Calu3 (cell line): ENCODE measurements around the gene TTC34. TPM values are rescaled to one million over a fixed set of nuclear protein-coding genes. Genes with fewer than 3 reads are reported as not detected.

ENCODE experiments used
- BruUV-seq: library from RNA; stranded (reverse); fragments of 400-500 nt; replicated peaks from 2 replicates; lab custom pipeline; 2021; lab: Mats Ljungman, UMichigan
- CTCF ChIA-PET: fragments of 300-600 bp; sonication (Branson Sonifier 250); formaldehyde crosslinking; loops from one replicate; lab custom pipeline; 2022; ENCODE audit warnings: antibody characterized with exemption; lab: Charles Lee
- DNase-seq: peaks from one replicate; pipeline ENCODE4 v3.0.0; 2022
- H3K27ac Mint-ChIP-seq: one replicate; pipeline ENCODE4 v1.8.0; 2022; ENCODE audit warnings: mixed read lengths; ENCODE audit not compliant: unreplicated experiment
- H3K27me3 Mint-ChIP-seq: one replicate; pipeline ENCODE4 v1.8.0; 2022; ENCODE audit warnings: mixed read lengths; ENCODE audit not compliant: unreplicated experiment
- H3K36me3 Mint-ChIP-seq: one replicate; pipeline ENCODE4 v1.8.0; 2022; ENCODE audit warnings: mild to moderate bottlenecking, moderate library complexity, mixed read lengths; ENCODE audit not compliant: insufficient read depth, unreplicated experiment
- H3K4me1 Mint-ChIP-seq: one replicate; pipeline ENCODE4 v1.8.0; 2022; ENCODE audit warnings: mild to moderate bottlenecking, low read depth, mixed read lengths; ENCODE audit not compliant: unreplicated experiment
- H3K4me3 Mint-ChIP-seq: one replicate; pipeline ENCODE4 v1.8.0; 2022; ENCODE audit warnings: mild to moderate bottlenecking, low read depth, moderate library complexity, mixed read lengths; ENCODE audit not compliant: unreplicated experiment
- H3K9me3 Mint-ChIP-seq: one replicate; pipeline ENCODE4 v1.8.0; 2022; ENCODE audit warnings: low read depth, mixed read lengths; ENCODE audit not compliant: unreplicated experiment
- CTCF ChIP-seq: fragments of 200-600 bp; IDR thresholded peaks from one replicate; pipeline ENCODE4 v1.8.0; 2022; ENCODE audit warnings: antibody characterized with exemption; ENCODE audit not compliant: unreplicated experiment
- intact Hi-C: fragments of 100-400 bp; cut with micrococcal nuclease; formaldehyde crosslinking; loops from one replicate; pipeline ENCODE4 v1.10.0; 2022; ENCODE audit not compliant: unreplicated experiment
- total RNA-seq: library from RNA; stranded (reverse); gene quantifications from 2 replicates; pipeline ENCODE4 v1.2.3, GENCODE V29; 2022

Gene TTC34
- total RNA-seq, 1 experiment from 2014 or later: 1.3 TPM

- intact Hi-C loops: no loop called here
- CTCF ChIA-PET: no interaction called here
- H3K27ac Mint-ChIP-seq: no peak overlapping the region
- no TSS peak for BruUV-seq
- no peaks in the 10 kb centered on the region for H3K36me3 Mint-ChIP-seq
- H3K9me3 Mint-ChIP-seq: peaks cover 2% of the 10 kb centered on the region
- no peak for TF ChIP-seq CTCF
- no peak for DNase-seq
- H3K4me3 Mint-ChIP-seq: no peak overlapping the region
- no peaks in the 10 kb centered on the region for H3K4me1 Mint-ChIP-seq
- H3K27me3 Mint-ChIP-seq: peaks cover 75% of the 10 kb centered on the region
Measured at GRCh38 chr1:2624735-2625300, 176.7 kb downstream of the TTC34 start.

- intact Hi-C loops: no loop called here
- DNase-seq: no peak
- TF ChIP-seq CTCF: no peak
- no peak overlapping the region for H3K27ac Mint-ChIP-seq
- peaks cover 83% of the 10 kb centered on the region for H3K27me3 Mint-ChIP-seq
- no peak overlapping the region for H3K4me3 Mint-ChIP-seq
- no TSS peak for BruUV-seq
- H3K4me1 Mint-ChIP-seq: no peaks in the 10 kb centered on the region
- CTCF ChIA-PET: no interaction called here
- no peaks in the 10 kb centered on the region for H3K36me3 Mint-ChIP-seq
- peaks cover 2% of the 10 kb centered on the region for H3K9me3 Mint-ChIP-seq
Measured at GRCh38 chr1:2623571-2624337, 177.7 kb downstream of the TTC34 start.

- Mint-ChIP-seq H3K4me3 (no peak overlapping the region), H3K27me3 (peaks cover 94% of the 10 kb centered on the region), H3K27ac (no peak overlapping the region), H3K4me1 (no peaks in the 10 kb centered on the region), H3K9me3 (peaks cover 4% of the 10 kb centered on the region), H3K36me3 (no peaks in the 10 kb centered on the region)
- BruUV-seq: no TSS peak
- no peak for DNase-seq
- intact Hi-C loops: no loop called here
- CTCF ChIA-PET: no interaction called here
- no peak for TF ChIP-seq CTCF
Measured at GRCh38 chr1:2617971-2618470, 183.5 kb downstream of the TTC34 start.

- intact Hi-C loops: no loop called here
- H3K27ac Mint-ChIP-seq: no peak overlapping the region
- H3K27me3 Mint-ChIP-seq: peaks cover 70% of the 10 kb centered on the region
- peaks cover 4% of the 10 kb centered on the region for H3K9me3 Mint-ChIP-seq
- no TSS peak for BruUV-seq
- no peak overlapping the region for H3K4me3 Mint-ChIP-seq
- no peaks in the 10 kb centered on the region for H3K4me1 Mint-ChIP-seq
- CTCF ChIA-PET: no interaction called here
- H3K36me3 Mint-ChIP-seq: no peaks in the 10 kb centered on the region
- TF ChIP-seq CTCF: no peak
- DNase-seq: no peak
Measured at GRCh38 chr1:2614145-2614544, 187.3 kb downstream of the TTC34 start.
